OCI-LY3 (cell line): ENCODE data around the gene CFAP46.

Source experiments
- EZH2phosphoT487 ChIP-seq: fragments of 200-600 bp; shearing (Covaris generic); IDR thresholded peaks from 2 replicates; pipeline ENCODE4 v1.6.1; 2018; ENCODE audit warnings: antibody characterized with exemption, mixed run types, low read depth
- TF ChIP-seq, protein P1 (sequence below): fragments of 200-600, 300-600 bp; sonication (generic); IDR thresholded peaks from 2 replicates; pipeline ENCODE4 v1.5.1; 2014; ENCODE audit warnings: antibody characterized with exemption, low read length, low read depth

DNA sequence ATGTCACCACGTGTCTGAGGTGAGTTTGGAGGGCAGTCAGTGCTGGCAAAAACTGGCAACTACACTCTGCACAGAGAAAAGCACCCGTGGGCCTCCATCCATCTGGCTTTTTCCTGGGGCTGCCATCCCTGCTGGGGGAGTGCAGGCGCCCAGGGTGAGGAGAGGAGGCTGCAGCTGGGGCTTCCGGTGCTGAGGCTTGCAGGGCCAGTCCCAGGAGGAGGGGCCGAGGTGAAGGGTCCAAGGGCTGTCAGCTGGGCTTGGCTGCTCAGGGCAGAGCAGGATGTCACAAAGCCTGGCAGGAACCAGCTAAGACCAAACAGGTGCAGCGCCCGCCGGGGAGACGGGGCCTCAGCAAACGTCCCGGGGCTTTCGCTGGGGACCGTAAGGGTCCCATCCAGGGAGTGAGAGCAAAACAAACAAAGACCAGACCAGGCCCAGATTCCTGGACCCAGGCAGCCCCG, 77.2 kb downstream of the CFAP46 start:
- TF ChIP-seq, protein P1, sequence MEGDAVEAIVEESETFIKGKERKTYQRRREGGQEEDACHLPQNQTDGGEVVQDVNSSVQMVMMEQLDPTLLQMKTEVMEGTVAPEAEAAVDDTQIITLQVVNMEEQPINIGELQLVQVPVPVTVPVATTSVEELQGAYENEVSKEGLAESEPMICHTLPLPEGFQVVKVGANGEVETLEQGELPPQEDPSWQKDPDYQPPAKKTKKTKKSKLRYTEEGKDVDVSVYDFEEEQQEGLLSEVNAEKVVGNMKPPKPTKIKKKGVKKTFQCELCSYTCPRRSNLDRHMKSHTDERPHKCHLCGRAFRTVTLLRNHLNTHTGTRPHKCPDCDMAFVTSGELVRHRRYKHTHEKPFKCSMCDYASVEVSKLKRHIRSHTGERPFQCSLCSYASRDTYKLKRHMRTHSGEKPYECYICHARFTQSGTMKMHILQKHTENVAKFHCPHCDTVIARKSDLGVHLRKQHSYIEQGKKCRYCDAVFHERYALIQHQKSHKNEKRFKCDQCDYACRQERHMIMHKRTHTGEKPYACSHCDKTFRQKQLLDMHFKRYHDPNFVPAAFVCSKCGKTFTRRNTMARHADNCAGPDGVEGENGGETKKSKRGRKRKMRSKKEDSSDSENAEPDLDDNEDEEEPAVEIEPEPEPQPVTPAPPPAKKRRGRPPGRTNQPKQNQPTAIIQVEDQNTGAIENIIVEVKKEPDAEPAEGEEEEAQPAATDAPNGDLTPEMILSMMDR, result no peak
- TF ChIP-seq EZH2phosphoT487, result no peak
